ENCODE data around the gene SLC9A4. TPM values are rescaled to one million over a fixed set of nuclear protein-coding genes. Genes with fewer than 3 reads are reported as not detected.

Gene SLC9A4
- polyA plus RNA-seq, 4 donors: 0.07 TPM; not detected in 3

Other genes starting within 250 kb of the SLC9A4 start
- gene IL1RL1, start 161.7 kb upstream of the SLC9A4 start, polyA plus RNA-seq: 10 to 100 TPM in 1 of 4 donors, 1 to 10 TPM in 2, under 1 TPM in 1; 0.31 to 14.6 (median 2.4) TPM
- gene IL18R1, start 117.4 kb upstream of the SLC9A4 start, polyA plus RNA-seq: 1 to 10 TPM; 2.2 to 5.2 (median 3.9) TPM
- under 1 TPM; 0.22 to 1.00 (median 0.47) TPM for gene IL18RAP, start 50.1 kb upstream of the SLC9A4 start, polyA plus RNA-seq
- gene SLC9A2, start 146.3 kb downstream of the SLC9A4 start, polyA plus RNA-seq: 1 to 10 TPM; 1.4 to 4.7 (median 2.7) TPM